SK-N-SH treated with all-trans-retinoic acid at 6 μM for 48 hours (cell line): ENCODE results near the gene PCDH9.

Source experiments
- RARB ChIP-seq: fragments of 250-450 bp; sonication (Bioruptor Pico); IDR thresholded peaks from 2 replicates; pipeline ENCODE4 v1.8.0; 2021; ENCODE audit warnings: mild to moderate bottlenecking, moderate library complexity
- ZFP3 ChIP-seq: fragments of 250-450 bp; sonication (Bioruptor Pico); IDR thresholded peaks from 2 replicates; pipeline ENCODE4 v1.5.0; 2020; ENCODE audit warnings: mild to moderate bottlenecking, moderate library complexity
- ZFP30 ChIP-seq: fragments of 450-650 bp; formaldehyde crosslinking; IDR thresholded peaks from 2 replicates; pipeline ENCODE4 v1.5.0; 2022; ENCODE audit warnings: mild to moderate bottlenecking, moderate library complexity

GRCh38 chr13:66826398-66826797 is 403.7 kb downstream of the PCDH9 start:
- TF ChIP-seq RARB (CRISPR knock-in tag) (no peak), ZFP3 (CRISPR knock-in tag) (no peak), ZFP30 (CRISPR knock-in tag) (no peak)
